Small intestine (tissue), 7 donors: ENCODE measurements around the gene KRT33A. TPM values are rescaled to one million over a fixed set of nuclear protein-coding genes. Genes with fewer than 3 reads are reported as not detected.

Source experiments
- DNase-seq, 2 donors: peaks; one replicate each; pipeline versions ENCODE4 v3.0.0 to v3.0.0-alpha.2; 2013
- FAIRE-seq: peaks from 2 replicates; lab custom pipeline; 2012; peaks lifted over from hg19 to GRCh38; lab: Jason Lieb, UNC
- H3K27ac ChIP-seq, 3 donors: one replicate each; pipeline ENCODE4 v1.5.1; 2013; ENCODE audit warnings: low read length in 2 of 3, mild to moderate bottlenecking in 2 of 3, control low read depth in 1 of 3, inconsistent platforms in 1 of 3, low read depth in 1 of 3, moderate library complexity in 1 of 3
- H3K27me3 ChIP-seq, 3 donors: one replicate each; pipeline ENCODE4 v1.6.1; 2013; ENCODE audit warnings: low read length in 3 of 3, inconsistent platforms in 1 of 3; ENCODE audit not compliant: control insufficient read depth in 3 of 3, insufficient read depth in 3 of 3
- H3K36me3 ChIP-seq, 3 donors: one replicate each; pipeline ENCODE4 v1.6.1; 2013; ENCODE audit warnings: low read length in 3 of 3, inconsistent platforms in 1 of 3, low read depth in 1 of 3, mild to moderate bottlenecking in 1 of 3, moderate library complexity in 1 of 3; ENCODE audit not compliant: control insufficient read depth in 3 of 3, insufficient read depth in 2 of 3
- H3K4me1 ChIP-seq, 3 donors: one replicate each; pipeline ENCODE4 v1.6.1; 2013; ENCODE audit warnings: low read length in 2 of 3, inconsistent platforms in 1 of 3, low read depth in 1 of 3, mild to moderate bottlenecking in 1 of 3, moderate library complexity in 1 of 3; ENCODE audit not compliant: control insufficient read depth in 3 of 3, insufficient read depth in 2 of 3
- H3K4me3 ChIP-seq, 3 donors: one replicate each; pipeline ENCODE4 v1.5.1; 2013; ENCODE audit warnings: low read length in 3 of 3, control low read depth in 1 of 3, inconsistent platforms in 1 of 3, low read depth in 1 of 3, mild to moderate bottlenecking in 1 of 3, moderate library complexity in 1 of 3
- H3K9me3 ChIP-seq, 2 donors: one replicate each; pipeline ENCODE4 v1.6.1; 2013; ENCODE audit warnings: low read depth in 1 of 2, low read length in 1 of 2; ENCODE audit not compliant: control insufficient read depth in 2 of 2, insufficient read depth in 1 of 2
- WGBS, 3 donors: extraction: QIAGEN DNeasy Blood & Tissue Kit; methylation state at CpG; one replicate each; pipeline ENCODE4 v1.1.7; 2013; 5-methylcytosine and 5-hydroxymethylcytosine counted together
- polyA plus RNA-seq, 4 donors: library from polyadenylated mRNA; stranded (reverse) in 3 of 4; unstranded in 1 of 4; fragments of 200-250 nt in 3 of 4; fragments of 120-200 nt in 1 of 4; gene quantifications; one replicate each; pipeline versions ENCODE4 v1.2.1 to v1.2.3, GENCODE V29; 2013
- donor health status: healthy with polysubstance abuse.
- donor health status: control.
- donor health status: control.
- donor health status: Bipolar disorder and iron deficiency.
- donor health status: healthy.

Gene KRT33A
- polyA plus RNA-seq, 4 donors = not detected

DNA sequence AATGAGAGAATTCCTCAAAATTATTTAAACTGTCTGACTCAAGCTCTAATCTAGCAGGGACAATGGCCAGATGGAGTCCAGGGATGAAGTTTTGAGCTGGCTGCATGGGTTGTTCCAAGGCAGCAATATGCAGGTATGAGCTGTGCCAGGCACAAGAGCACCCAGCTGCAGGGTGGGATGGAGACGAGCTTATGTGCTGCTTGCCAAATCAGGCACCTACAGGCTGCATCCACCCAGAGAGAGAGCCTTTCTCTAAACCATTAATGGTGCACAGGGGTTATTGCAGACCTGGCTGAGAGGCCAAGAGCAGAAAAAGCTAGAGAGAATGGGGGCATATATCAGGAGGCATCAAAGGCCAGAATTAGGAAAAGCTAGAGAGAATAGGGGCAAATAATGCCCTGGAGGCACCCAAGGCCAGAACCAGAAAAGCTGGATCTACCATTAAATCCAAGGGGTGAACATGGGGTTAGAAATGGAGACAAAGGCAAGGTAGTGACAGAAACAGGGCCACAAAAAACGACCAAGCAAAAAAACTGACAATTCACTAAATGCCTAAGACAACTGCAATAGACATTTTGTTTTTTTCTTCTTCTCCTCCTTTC lies 11.0 kb downstream of the KRT33A start:
- peaks cover 0 to 2% (median 0%) of the 10 kb centered on the region in 3 donors for H3K27me3 ChIP-seq
- FAIRE-seq (no peak), DNase-seq (no peak)
- no peaks in the 10 kb centered on the region for H3K36me3 ChIP-seq
- H3K4me1 ChIP-seq = no peaks in the 10 kb centered on the region
- no peak overlapping the region for H3K4me3 ChIP-seq
- no peak overlapping the region for H3K27ac ChIP-seq
- 53 to 70% (median 63%) methylated on average over 2 of the region's 2 CpGs for WGBS, 3 donors
- H3K9me3 ChIP-seq = peaks cover 0 to 7% of the 10 kb centered on the region in 2 donors

DNA sequence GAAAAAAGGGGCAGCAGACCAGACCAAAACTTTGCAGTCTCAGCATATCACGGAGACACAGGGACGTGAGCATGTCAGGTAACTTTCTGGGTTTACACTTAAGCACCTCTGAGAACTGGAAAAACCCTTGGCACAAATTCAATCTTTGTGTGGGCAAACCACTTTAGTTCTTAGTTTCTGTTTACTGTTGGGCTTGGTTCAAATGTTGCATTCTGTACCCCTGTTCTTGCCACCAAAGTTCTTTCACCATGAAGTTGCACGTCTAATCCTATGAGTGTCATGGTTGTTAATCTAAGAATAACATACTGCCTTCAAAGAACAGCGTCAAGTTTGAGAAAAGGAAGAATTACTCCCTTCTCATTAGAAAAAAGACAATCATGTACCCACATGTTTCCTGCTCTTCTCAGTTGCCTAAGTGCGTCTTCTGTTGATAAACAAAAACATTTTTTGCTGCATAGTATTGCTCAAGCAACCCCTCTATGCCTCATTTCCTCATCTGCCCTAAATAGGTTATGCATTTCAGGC lies 11.6 kb downstream of the KRT33A start:
- peaks cover 0 to 7% of the 10 kb centered on the region in 2 donors for H3K9me3 ChIP-seq
- H3K27me3 ChIP-seq = peaks cover 0 to 2% (median 0%) of the 10 kb centered on the region in 3 donors
- WGBS, 3 donors = 45 to 57% (median 45%) methylated on average over 5 of the region's 5 CpGs
- no peak for FAIRE-seq
- no peak overlapping the region for H3K4me3 ChIP-seq
- H3K27ac ChIP-seq = no peak overlapping the region
- no peak for DNase-seq
- H3K36me3 ChIP-seq = no peaks in the 10 kb centered on the region
- H3K4me1 ChIP-seq = no peaks in the 10 kb centered on the region

DNA sequence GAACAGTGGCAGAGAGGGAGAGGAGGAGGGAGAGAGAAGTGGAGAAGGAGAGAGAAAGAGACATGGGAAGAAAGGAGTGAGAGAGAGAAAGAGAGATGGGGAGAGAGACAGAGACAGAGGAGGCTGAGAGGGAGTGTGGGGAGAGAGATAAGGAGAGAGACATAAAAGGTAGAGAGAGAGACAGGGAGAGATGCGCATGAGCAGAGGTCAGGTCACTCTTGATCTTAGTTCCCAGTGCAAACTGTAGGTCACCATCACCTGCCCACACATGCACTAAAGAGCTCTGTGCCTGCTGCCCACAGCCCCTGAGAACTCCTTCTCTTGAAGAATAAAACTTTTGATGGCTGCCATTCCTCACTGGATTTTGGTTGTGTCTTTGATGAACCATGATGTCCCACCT lies 14.9 kb downstream of the KRT33A start:
- no peaks in the 10 kb centered on the region for H3K36me3 ChIP-seq
- peaks cover 0 to 2% (median 0%) of the 10 kb centered on the region in 3 donors for H3K27me3 ChIP-seq
- DNase-seq (no peak), FAIRE-seq (no peak)
- WGBS, 3 donors = 89 to 100% (median 92%) methylated on average over 1 of the region's 1 CpG
- H3K27ac ChIP-seq = no peak overlapping the region
- H3K4me1 ChIP-seq = no peaks in the 10 kb centered on the region
- H3K9me3 ChIP-seq = no peaks in the 10 kb centered on the region
- no peak overlapping the region for H3K4me3 ChIP-seq

DNA sequence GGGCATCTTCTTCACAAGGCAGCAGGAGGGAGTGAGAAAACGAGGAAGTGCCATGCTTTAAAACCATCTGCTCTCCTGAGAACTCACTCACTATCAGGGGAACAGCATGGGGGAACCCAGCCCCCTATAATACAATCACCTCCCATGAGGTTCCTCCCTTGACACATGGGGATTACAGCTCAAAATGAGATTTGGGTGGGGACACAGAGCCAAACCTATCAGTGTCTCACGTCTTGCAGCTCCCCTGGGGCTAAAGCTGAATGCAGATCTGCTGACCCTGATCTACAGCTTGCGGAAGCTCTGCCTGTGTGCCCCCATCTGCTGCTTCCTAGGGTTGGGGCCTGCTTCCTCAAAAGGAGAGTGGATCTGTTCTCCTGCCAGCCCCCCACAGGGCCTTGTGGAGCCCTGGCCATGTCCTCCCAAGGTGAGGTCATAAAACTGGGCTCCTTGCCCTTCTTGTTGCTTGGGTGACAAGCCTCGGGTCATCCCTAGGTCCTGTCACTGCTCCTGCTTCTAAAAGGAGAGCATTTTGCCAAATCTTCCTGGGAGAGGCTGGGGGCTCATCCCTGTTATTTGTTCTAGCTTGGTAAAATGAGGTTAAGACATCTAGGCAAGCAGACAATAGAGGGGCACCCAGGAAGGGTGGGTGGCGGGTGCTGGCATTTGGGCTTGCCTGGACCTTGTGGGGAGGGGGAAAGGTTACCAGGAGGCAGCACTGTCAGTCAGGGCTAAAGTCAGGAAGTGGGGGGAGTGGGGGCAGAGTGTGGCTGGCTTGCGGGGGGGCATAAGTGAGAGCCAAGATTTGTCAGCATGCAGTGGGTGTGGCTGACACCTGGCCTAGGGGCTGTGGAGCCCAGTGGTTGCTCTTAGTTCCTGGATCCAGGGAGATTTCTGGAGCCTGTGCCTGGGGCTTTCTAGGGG lies 16.0 kb downstream of the KRT33A start:
- DNase-seq = no peak
- no peak for FAIRE-seq
- 72 to 76% (median 72%) methylated on average over 6 of the region's 6 CpGs for WGBS, 3 donors

DNA sequence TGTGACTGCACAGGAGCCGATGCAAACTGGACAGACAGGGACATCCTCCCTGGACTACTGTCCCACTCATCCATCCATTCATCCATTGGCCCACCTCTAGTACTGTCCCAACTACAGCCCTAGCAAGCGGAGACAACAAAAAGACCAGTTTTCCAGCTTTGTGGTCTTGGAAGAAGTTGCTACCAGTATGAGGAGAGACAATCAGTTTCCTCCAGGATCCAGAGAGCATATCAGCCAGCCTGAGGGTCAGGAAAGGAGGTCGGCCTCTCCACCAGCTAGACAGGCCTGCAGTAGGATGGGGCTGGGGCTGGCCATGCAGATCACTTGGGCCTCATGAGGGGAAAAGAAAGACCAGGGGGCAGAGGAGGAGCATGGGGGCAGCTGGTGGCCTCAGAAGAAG lies 16.8 kb downstream of the KRT33A start:
- Histone ChIP-seq H3K9me3 (no peaks in the 10 kb centered on the region), H3K4me1 (no peaks in the 10 kb centered on the region), H3K27ac (no peak overlapping the region), H3K36me3 (no peaks in the 10 kb centered on the region), H3K27me3 (peaks cover 0 to 2% (median 0%) of the 10 kb centered on the region in 3 donors), H3K4me3 (no peak overlapping the region)
- WGBS, 3 donors = 89 to 95% (median 91%) methylated on average over 3 of the region's 3 CpGs
- FAIRE-seq (no peak), DNase-seq (no peak)

More for the DNA sequence above, 16.0 kb downstream of the KRT33A start:
- Histone ChIP-seq H3K4me3 (no peak overlapping the region), H3K36me3 (no peaks in the 10 kb centered on the region), H3K9me3 (no peaks in the 10 kb centered on the region), H3K4me1 (no peaks in the 10 kb centered on the region), H3K27me3 (peaks cover 0 to 2% (median 0%) of the 10 kb centered on the region in 3 donors), H3K27ac (no peak overlapping the region)

DNA sequence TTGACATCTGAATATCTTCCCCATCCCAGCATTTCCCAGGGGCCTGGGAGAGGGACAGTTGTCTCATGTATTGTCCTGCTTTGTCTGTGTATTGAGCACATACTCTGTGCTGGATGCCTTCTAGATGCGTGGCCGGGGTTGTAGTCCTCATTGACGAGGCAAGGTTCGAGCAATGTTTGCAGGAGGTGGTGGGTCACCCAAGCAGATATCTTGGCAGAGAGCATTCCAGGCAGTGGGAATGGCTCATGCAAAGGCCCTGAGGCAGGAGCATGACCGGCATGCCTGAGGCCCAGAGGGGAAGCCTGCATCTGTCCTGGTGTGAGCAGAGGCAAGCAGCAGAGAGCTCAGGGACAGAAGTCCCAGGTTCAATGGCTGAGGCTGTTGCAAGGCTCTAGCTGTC lies 17.5 kb downstream of the KRT33A start:
- Histone ChIP-seq H3K4me3 (no peak overlapping the region), H3K4me1 (no peaks in the 10 kb centered on the region), H3K27ac (no peak overlapping the region), H3K9me3 (no peaks in the 10 kb centered on the region), H3K27me3 (peaks cover 0 to 2% (median 0%) of the 10 kb centered on the region in 3 donors), H3K36me3 (no peaks in the 10 kb centered on the region)
- DNase-seq (no peak), FAIRE-seq (no peak)
- 95 to 97% (median 96%) methylated on average over 5 of the region's 5 CpGs for WGBS, 3 donors

DNA sequence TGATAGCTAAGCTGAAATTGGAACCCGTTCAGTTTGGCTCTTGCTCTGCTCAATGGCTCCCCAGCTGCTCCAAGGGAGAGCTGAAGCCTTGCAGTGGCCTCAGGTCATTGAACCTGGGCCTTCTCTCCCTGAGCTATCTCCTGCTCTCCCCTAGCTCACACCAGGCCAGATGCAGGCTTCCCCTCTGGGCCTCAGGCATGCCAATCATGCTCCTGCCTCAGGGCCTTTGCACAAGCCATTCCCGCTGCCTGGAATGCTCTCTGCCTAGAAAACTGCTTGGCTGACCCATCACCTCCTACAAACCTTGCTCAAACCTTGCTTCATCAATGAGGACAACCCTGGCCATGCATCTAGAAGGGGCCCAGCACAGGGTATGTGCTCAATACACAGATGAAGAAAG lies 18.4 kb downstream of the KRT33A start:
- Histone ChIP-seq H3K9me3 (no peaks in the 10 kb centered on the region), H3K4me3 (no peak overlapping the region), H3K36me3 (no peaks in the 10 kb centered on the region), H3K4me1 (no peaks in the 10 kb centered on the region), H3K27me3 (peaks cover 0 to 2% (median 0%) of the 10 kb centered on the region in 3 donors), H3K27ac (no peak overlapping the region)
- FAIRE-seq (no peak), DNase-seq (no peak)
- WGBS, 3 donors = 62 to 82% (median 72%) methylated on average over 2 of the region's 2 CpGs

DNA sequence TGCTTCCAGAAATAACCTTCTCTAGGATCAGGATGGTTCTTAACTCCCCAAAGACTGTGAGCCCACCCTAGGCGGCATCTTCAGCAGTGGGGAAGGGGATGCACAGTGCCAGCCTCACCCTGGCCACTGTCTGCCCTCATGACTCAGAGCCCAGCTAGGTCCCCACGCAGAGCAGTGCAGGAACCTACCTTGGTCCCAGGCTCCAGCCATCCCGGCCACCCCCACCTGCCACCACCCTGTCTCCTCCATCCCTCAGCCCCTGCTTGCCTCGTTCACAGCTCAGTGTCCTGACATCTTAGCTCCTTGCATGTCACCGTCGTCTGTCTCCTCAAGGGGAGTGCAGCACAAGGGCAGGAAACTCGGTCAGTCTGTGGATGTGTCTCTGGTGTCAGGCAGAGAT lies 19.0 kb downstream of the KRT33A start:
- no peak overlapping the region for H3K4me3 ChIP-seq
- peaks cover 0 to 2% (median 0%) of the 10 kb centered on the region in 3 donors for H3K27me3 ChIP-seq
- no peaks in the 10 kb centered on the region for H3K36me3 ChIP-seq
- H3K9me3 ChIP-seq = no peaks in the 10 kb centered on the region
- 75 to 83% (median 76%) methylated on average over 7 of the region's 7 CpGs for WGBS, 3 donors
- H3K27ac ChIP-seq = no peak overlapping the region
- DNase-seq (no peak), FAIRE-seq (no peak)
- H3K4me1 ChIP-seq = no peaks in the 10 kb centered on the region
